Thoracic aorta (tissue), 2 donors: Measurements from ENCODE around the gene DUSP7. TPM values are rescaled to one million over a fixed set of nuclear protein-coding genes. Genes with fewer than 3 reads are reported as not detected.

Experiments used
- ATAC-seq: fragments of 150-250 bp; one replicate; pipeline ENCODE4 v1.8.0; 2017; ENCODE audit warnings: low read depth; ENCODE audit not compliant: insufficient number of reproducible peaks, low FRiP score
- DNase-seq: peaks from one replicate; pipeline ENCODE4 v3.0.0-alpha.2; 2020; ENCODE audit warnings: low spot score
- H3K27ac ChIP-seq, 2 donors: fragments of 200-600 bp; sonication (generic); 1 replicate in 1 of 2; 2 replicates in 1 of 2; pipeline ENCODE4 v1.5.1; 2016; ENCODE audit warnings: mild to moderate bottlenecking in 2 of 2, moderate library complexity in 2 of 2
- H3K27me3 ChIP-seq: fragments of 200-600 bp; sonication (generic); replicated peaks from 2 replicates; pipeline ENCODE4 v1.6.0; 2016; ENCODE audit warnings: mild to moderate bottlenecking; ENCODE audit not compliant: insufficient read depth
- H3K36me3 ChIP-seq: fragments of 200-600 bp; sonication (generic); one replicate; pipeline ENCODE4 v1.5.1; 2016
- H3K4me1 ChIP-seq, 2 donors: fragments of 200-600 bp; sonication (generic); 1 replicate in 1 of 2; 2 replicates in 1 of 2; pipeline versions ENCODE4 v1.5.1 to v1.6.0; 2016; ENCODE audit warnings: low read depth in 2 of 2, mild to moderate bottlenecking in 1 of 2; ENCODE audit not compliant: control insufficient read depth in 1 of 2
- H3K4me3 ChIP-seq: fragments of 200-600 bp; sonication (generic); 2 replicates; pipeline ENCODE4 v1.5.1; 2016; ENCODE audit warnings: mild to moderate bottlenecking
- H3K9me3 ChIP-seq: fragments of 200-600 bp; sonication (generic); 2 replicates; pipeline ENCODE4 v1.5.1; 2016
- CTCF ChIP-seq: fragments of 200-600 bp; sonication (generic); IDR thresholded peaks from one replicate; pipeline ENCODE4 v1.5.1; 2019; ENCODE audit warnings: antibody characterized with exemption
- total RNA-seq, 2 donors: library from RNA; depleted of rRNA; stranded (reverse); fragments of >200 nt; gene quantifications; one replicate each; pipeline versions ENCODE4 v1.1.0 to v1.2.3, GENCODE V29; 2016

DUSP7 gene
- total RNA-seq, 2 donors from 2014 or later: 41.1 to 42.2 TPM

- DNase-seq (no peak), ATAC-seq (no peak)
- H3K9me3 ChIP-seq: no peaks in the 10 kb centered on the region
- H3K27ac ChIP-seq: peak overlapping the region; percentile 93 to 95
- no peaks in the 10 kb centered on the region for H3K27me3 ChIP-seq
- no peak overlapping the region for H3K4me3 ChIP-seq
- no peak for TF ChIP-seq CTCF
- H3K36me3 ChIP-seq: no peaks in the 10 kb centered on the region
- peaks cover 36 to 57% of the 10 kb centered on the region in 2 donors for H3K4me1 ChIP-seq
Measured at GRCh38 chr3:52088445-52089367, 32.3 kb upstream of the DUSP7 start.

- Histone ChIP-seq H3K27ac (no peak overlapping the region), H3K27me3 (no peaks in the 10 kb centered on the region), H3K4me1 (peaks cover 36 to 53% of the 10 kb centered on the region in 2 donors), H3K36me3 (no peaks in the 10 kb centered on the region), H3K4me3 (no peak overlapping the region), H3K9me3 (no peaks in the 10 kb centered on the region)
- TF ChIP-seq CTCF: no peak
- ATAC-seq (no peak), DNase-seq (no peak)
Measured at GRCh38 chr3:52087731-52088130, 31.4 kb upstream of the DUSP7 start.

GRCh38 chr3:52086976-52087663, 30.7 kb upstream of the DUSP7 start:
- H3K27me3 ChIP-seq: no peaks in the 10 kb centered on the region
- no peaks in the 10 kb centered on the region for H3K36me3 ChIP-seq
- H3K9me3 ChIP-seq: no peaks in the 10 kb centered on the region
- TF ChIP-seq CTCF: no peak
- no peak for DNase-seq
- ATAC-seq: no peak
- no peak overlapping the region for H3K4me3 ChIP-seq
- H3K27ac ChIP-seq: no peak overlapping the region
- H3K4me1 ChIP-seq: peaks cover 35 to 50% of the 10 kb centered on the region in 2 donors

- no peak overlapping the region for H3K4me3 ChIP-seq
- ATAC-seq (no peak), DNase-seq (no peak)
- H3K9me3 ChIP-seq: no peaks in the 10 kb centered on the region
- TF ChIP-seq CTCF: no peak
- H3K4me1 ChIP-seq: peaks cover 30 to 43% of the 10 kb centered on the region in 2 donors
- H3K27ac ChIP-seq: no peak overlapping the region
- H3K36me3 ChIP-seq: no peaks in the 10 kb centered on the region
- H3K27me3 ChIP-seq: no peaks in the 10 kb centered on the region
Measured at GRCh38 chr3:52086461-52086860, 30.1 kb upstream of the DUSP7 start.

GRCh38 chr3:52085681-52086282, 29.4 kb upstream of the DUSP7 start:
- H3K36me3 ChIP-seq: no peaks in the 10 kb centered on the region
- no peak for TF ChIP-seq CTCF
- no peak overlapping the region for H3K27ac ChIP-seq
- no peak overlapping the region for H3K4me3 ChIP-seq
- H3K9me3 ChIP-seq: no peaks in the 10 kb centered on the region
- ATAC-seq (no peak), DNase-seq (no peak)
- H3K4me1 ChIP-seq: peaks cover 23 to 37% of the 10 kb centered on the region in 2 donors
- H3K27me3 ChIP-seq: no peaks in the 10 kb centered on the region
